Measurements from ENCODE around the gene HPX. TPM values are rescaled to one million over a fixed set of nuclear protein-coding genes. Genes with fewer than 3 reads are reported as not detected.

HPX gene
- total and polyA plus RNA-seq, 10 donors: 0.65 to 3.8 (median 1.4) TPM; not detected in 1

DNA sequence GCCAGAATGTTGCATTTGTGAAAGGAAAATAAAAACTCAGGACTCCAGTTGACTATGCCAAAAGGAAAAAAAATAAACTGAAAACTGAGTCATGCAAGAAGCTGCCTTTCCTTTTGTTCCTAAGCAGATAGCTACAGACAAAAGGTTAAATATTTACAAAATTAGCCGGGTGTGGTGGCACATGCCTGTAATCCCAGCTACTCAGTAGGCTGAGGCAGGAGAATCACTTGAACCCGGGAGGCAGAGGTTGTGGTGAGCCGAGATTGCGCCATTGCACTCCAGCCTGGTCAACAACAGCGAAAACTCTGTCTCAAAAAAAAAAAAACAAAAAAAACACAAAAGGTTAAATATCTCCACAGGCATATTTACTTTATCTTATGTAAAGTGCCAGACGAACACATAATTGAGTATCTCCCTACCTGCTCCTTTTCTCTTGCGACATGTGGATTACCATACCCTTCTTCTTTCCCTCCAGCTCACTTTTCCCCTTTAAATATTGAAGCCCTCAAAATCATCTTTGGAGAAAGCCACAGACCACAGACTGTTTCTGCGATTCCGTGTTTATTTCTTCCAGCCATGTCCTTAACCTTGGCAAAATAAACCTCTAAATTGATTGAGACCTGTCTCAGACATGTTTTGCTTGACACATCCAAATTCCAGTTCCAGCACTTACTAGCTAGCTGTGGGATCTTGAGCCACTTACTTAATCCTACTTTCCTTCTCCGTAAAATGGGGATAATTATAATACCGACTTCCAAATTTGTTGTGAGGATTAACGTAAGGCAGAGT, 52.8 kb downstream of the HPX start:
- DNase-seq: no peak
- intact Hi-C loops (cut with DNase I; ENCODE audit: low total_unique reads): no loop called here
- H3K27me3 ChIP-seq (replicated peaks in 1 of 7): no peaks in the 10 kb centered on the region
- H3K9me3 ChIP-seq: no peaks in the 10 kb centered on the region
- no peak for TF ChIP-seq POLR2A (IDR thresholded peaks at IDR 0.05)
- TF ChIP-seq POLR2AphosphoS5 (IDR thresholded peaks at IDR 0.05): no peak
- TF ChIP-seq, protein P1, sequence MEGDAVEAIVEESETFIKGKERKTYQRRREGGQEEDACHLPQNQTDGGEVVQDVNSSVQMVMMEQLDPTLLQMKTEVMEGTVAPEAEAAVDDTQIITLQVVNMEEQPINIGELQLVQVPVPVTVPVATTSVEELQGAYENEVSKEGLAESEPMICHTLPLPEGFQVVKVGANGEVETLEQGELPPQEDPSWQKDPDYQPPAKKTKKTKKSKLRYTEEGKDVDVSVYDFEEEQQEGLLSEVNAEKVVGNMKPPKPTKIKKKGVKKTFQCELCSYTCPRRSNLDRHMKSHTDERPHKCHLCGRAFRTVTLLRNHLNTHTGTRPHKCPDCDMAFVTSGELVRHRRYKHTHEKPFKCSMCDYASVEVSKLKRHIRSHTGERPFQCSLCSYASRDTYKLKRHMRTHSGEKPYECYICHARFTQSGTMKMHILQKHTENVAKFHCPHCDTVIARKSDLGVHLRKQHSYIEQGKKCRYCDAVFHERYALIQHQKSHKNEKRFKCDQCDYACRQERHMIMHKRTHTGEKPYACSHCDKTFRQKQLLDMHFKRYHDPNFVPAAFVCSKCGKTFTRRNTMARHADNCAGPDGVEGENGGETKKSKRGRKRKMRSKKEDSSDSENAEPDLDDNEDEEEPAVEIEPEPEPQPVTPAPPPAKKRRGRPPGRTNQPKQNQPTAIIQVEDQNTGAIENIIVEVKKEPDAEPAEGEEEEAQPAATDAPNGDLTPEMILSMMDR (IDR thresholded peaks at IDR 0.05 in 8 of 11, conservative IDR thresholded peaks at IDR 0.05 in 3 of 11): no peak
- H3K36me3 ChIP-seq: peaks cover 0 to 11% (median 0%) of the 10 kb centered on the region in 6 donors
- no peak overlapping the region for H3K4me3 ChIP-seq
- H3K27ac ChIP-seq: no peak overlapping the region
- peaks cover 12 to 33% (median 24%) of the 10 kb centered on the region in 6 donors for H3K4me1 ChIP-seq
- 71 to 86% (median 78%) methylated on average over 12 of the region's 12 CpGs for WGBS, 5 donors

DNA sequence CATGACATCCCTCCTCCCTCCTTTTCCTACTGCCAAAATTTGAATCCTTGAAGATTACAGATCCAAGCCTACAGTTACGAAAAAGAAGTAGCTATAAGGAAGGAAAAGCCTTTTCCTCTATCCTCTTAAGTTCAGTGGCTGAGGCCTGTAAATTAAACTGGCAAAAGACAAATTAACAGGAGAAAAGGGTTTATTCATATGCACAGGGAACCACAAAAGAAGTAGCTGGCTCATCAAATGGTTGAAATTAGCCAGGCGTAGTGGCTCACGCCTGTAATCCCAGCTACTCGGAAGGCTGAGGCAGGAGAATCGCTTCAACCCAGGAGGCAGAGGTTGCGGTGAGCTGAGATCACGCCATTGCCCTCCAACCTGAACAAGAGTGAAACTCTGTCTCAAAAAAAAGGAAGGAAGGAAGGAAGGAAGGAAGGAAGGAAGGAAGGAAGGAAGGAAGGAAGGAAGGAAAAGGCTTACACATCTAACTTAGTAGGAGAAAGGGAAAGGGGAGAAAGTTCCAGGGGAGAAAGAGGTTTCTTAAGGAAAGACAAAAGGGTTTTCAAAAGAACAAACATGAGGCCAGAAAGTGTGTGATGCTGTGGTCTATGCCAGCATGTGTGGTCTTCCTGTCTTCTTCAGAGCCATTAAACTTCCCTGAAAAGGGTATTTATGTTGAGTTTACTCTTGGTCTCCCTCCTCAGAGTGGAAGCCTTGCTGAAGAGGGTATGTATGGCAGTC, 55.6 kb downstream of the HPX start:
- no peak overlapping the region for H3K27ac ChIP-seq
- intact Hi-C loops (cut with DNase I; ENCODE audit: low total_unique reads): no loop called here
- 84 to 91% (median 88%) methylated on average over 7 of the region's 7 CpGs for WGBS, 5 donors
- no peaks in the 10 kb centered on the region for H3K27me3 ChIP-seq (replicated peaks in 1 of 7)
- no peak for DNase-seq
- TF ChIP-seq, protein P1 (IDR thresholded peaks at IDR 0.05 in 8 of 11, conservative IDR thresholded peaks at IDR 0.05 in 3 of 11): no peak
- TF ChIP-seq POLR2A (IDR thresholded peaks at IDR 0.05): no peak
- TF ChIP-seq POLR2AphosphoS5 (IDR thresholded peaks at IDR 0.05): no peak
- no peaks in the 10 kb centered on the region for H3K36me3 ChIP-seq
- H3K4me3 ChIP-seq: no peak overlapping the region
- H3K4me1 ChIP-seq: peaks cover 0 to 12% (median 9%) of the 10 kb centered on the region in 6 donors
- H3K9me3 ChIP-seq: no peaks in the 10 kb centered on the region

Other genes with a start within 250 kb of the HPX start
- gene OR52W1, start 241.8 kb downstream of the HPX start, total RNA-seq: not detected
- not detected for gene OR52W1, start 241.8 kb downstream of the HPX start, polyA plus RNA-seq
- not detected for gene C11orf42, start 235.4 kb downstream of the HPX start, total RNA-seq
- gene C11orf42, start 235.4 kb downstream of the HPX start, polyA plus RNA-seq: not detected
- gene FHIP1B, start 206.4 kb downstream of the HPX start, total RNA-seq: 10 to 100 TPM; 36.3 to 77.6 (median 41.1) TPM
- gene FHIP1B, start 206.4 kb downstream of the HPX start, polyA plus RNA-seq: 10 to 100 TPM; 14.9 to 41.6 (median 39.1) TPM
- under 1 TPM in 5 of 7 donors, not detected in 2; 0.23 to 0.60 (median 0.33) TPM for gene CNGA4, start 201.9 kb downstream of the HPX start, total RNA-seq
- gene CNGA4, start 201.9 kb downstream of the HPX start, polyA plus RNA-seq: under 1 TPM; 0.06 to 0.29 (median 0.09) TPM
- not detected for gene CCKBR, start 181.1 kb downstream of the HPX start, total RNA-seq
- gene CCKBR, start 181.1 kb downstream of the HPX start, polyA plus RNA-seq: not detected
- gene CAVIN3, start 120.5 kb downstream of the HPX start, total RNA-seq: 10 to 100 TPM; 10.5 to 42.9 (median 31.8) TPM
- gene CAVIN3, start 120.5 kb downstream of the HPX start, polyA plus RNA-seq: 10 to 100 TPM; 22.3 to 40.2 (median 35.1) TPM
- gene SMPD1, start 50.5 kb downstream of the HPX start, total RNA-seq: 10 to 100 TPM; 21.9 to 33.8 (median 27.7) TPM
- 10 to 100 TPM; 23.8 to 28.9 (median 24.2) TPM for gene SMPD1, start 50.5 kb downstream of the HPX start, polyA plus RNA-seq
- gene APBB1, start 21.9 kb downstream of the HPX start, total RNA-seq: 10 to 100 TPM; 23.5 to 42.4 (median 27.3) TPM
- 10 to 100 TPM; 18.6 to 25.9 (median 22.2) TPM for gene APBB1, start 21.9 kb downstream of the HPX start, polyA plus RNA-seq
- gene TRIM3, start 33.0 kb upstream of the HPX start, total RNA-seq: 10 to 100 TPM; 11.3 to 27.6 (median 19.9) TPM
- gene TRIM3, start 33.0 kb upstream of the HPX start, polyA plus RNA-seq: 1 to 10 TPM; 6.3 to 8.1 (median 6.8) TPM
- 10 to 100 TPM; 29.8 to 72.7 (median 37.1) TPM for gene ARFIP2, start 40.3 kb upstream of the HPX start, total RNA-seq
- gene ARFIP2, start 40.3 kb upstream of the HPX start, polyA plus RNA-seq: 10 to 100 TPM; 23.4 to 36.5 (median 35.8) TPM
- 10 to 100 TPM; 32.7 to 71.3 (median 46.9) TPM for gene TIMM10B, start 40.5 kb upstream of the HPX start, total RNA-seq
- 10 to 100 TPM; 10.7 to 33.8 (median 19.8) TPM for gene TIMM10B, start 40.5 kb upstream of the HPX start, polyA plus RNA-seq
- 10 to 100 TPM; 19.0 to 40.7 (median 27.6) TPM for gene DNHD1, start 56.3 kb upstream of the HPX start, total RNA-seq
- 10 to 100 TPM in 2 of 3 donors, 1 to 10 TPM in 1; 6.0 to 17.0 (median 15.1) TPM for gene DNHD1, start 56.3 kb upstream of the HPX start, polyA plus RNA-seq
- 10 to 100 TPM; 17.0 to 26.0 (median 22.7) TPM for gene RRP8, start 162.6 kb upstream of the HPX start, total RNA-seq
- 10 to 100 TPM; 23.7 to 28.4 (median 26.5) TPM for gene RRP8, start 162.6 kb upstream of the HPX start, polyA plus RNA-seq
- gene ILK, start 162.8 kb upstream of the HPX start, total RNA-seq: 100 to 1,000 TPM; 122 to 194 (median 141) TPM
- gene ILK, start 162.8 kb upstream of the HPX start, polyA plus RNA-seq: 100 to 1,000 TPM in 1 of 3 donors, 10 to 100 TPM in 2; 71.4 to 108 (median 76.5) TPM
- gene TAF10, start 171.2 kb upstream of the HPX start, total RNA-seq: 100 to 1,000 TPM; 133 to 159 (median 148) TPM
- gene TAF10, start 171.2 kb upstream of the HPX start, polyA plus RNA-seq: 100 to 1,000 TPM; 103 to 151 (median 140) TPM
- 100 to 1,000 TPM; 159 to 306 (median 232) TPM for gene TPP1, start 178.4 kb upstream of the HPX start, total RNA-seq
- 10 to 100 TPM; 54.9 to 61.6 (median 60.6) TPM for gene TPP1, start 178.4 kb upstream of the HPX start, polyA plus RNA-seq
- 10 to 100 TPM; 29.8 to 58.8 (median 43.4) TPM for gene DCHS1, start 214.8 kb upstream of the HPX start, total RNA-seq
- gene DCHS1, start 214.8 kb upstream of the HPX start, polyA plus RNA-seq: 1 to 10 TPM; 1.9 to 7.6 (median 3.1) TPM
- 10 to 100 TPM; 31.1 to 74.7 (median 41.1) TPM for gene MRPL17, start 242.4 kb upstream of the HPX start, total RNA-seq
- gene MRPL17, start 242.4 kb upstream of the HPX start, polyA plus RNA-seq: 10 to 100 TPM; 41.7 to 70.2 (median 52.9) TPM